RCC 7860 (cell line): Measurements from ENCODE around the gene UEVLD.

ENCODE experiments used
- DNase-seq: peaks from one replicate; pipeline ENCODE4 v3.0.0-alpha.2; 2015; ENCODE audit warnings: low spot score
- FAIRE-seq: peaks from 2 replicates; lab custom pipeline; 2012; peaks lifted over from hg19 to GRCh38; lab: Jason Lieb, UNC

The UEVLD gene

GRCh38 chr11:18502352-18502751 lies 86.2 kb downstream of the UEVLD start:
- DNase-seq (no peak), FAIRE-seq (no peak)

DNA sequence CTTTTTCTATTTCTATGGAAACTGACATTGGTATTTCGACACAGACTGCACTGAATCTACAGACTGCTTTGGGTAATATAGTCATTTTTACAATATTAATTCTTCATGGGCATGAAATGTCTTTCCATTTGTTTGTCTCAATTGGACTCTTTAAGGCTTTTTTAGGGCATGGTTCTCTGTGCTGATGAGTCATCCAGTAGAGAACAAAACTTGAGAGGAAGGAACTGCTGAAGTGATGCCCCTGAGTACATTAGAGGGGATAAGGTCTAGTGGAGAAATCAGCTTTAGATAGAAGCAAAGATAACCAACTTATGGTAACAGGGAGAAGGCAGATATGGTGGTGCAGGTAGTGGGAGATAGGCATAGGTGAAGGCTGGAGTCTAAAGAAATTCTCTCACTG lies 86.9 kb downstream of the UEVLD start:
- no peak for DNase-seq
- FAIRE-seq = no peak

DNA sequence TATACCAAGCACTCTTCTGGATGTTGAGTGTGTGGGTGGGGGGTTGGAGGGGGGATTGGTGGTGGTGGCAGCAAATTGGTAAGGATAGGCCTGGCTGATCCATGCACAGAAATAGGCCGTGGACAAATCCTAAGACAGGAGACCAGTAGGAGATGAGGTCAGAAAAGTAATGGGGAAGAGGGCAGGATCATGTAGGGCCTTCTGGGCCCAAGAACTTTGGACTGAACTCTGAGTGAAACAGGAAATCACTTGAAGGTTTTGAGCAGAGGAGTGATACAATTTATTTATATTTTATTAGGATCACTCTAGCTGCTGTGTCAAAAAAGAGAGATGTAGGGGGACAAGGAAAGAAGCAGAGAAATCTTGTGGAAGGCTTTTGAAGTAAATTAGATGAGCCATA lies 90.5 kb downstream of the UEVLD start:
- DNase-seq (no peak), FAIRE-seq (no peak)

- DNase-seq = no peak
- FAIRE-seq = no peak
Measured at GRCh38 chr11:18495703-18496102, 92.8 kb downstream of the UEVLD start.

DNA sequence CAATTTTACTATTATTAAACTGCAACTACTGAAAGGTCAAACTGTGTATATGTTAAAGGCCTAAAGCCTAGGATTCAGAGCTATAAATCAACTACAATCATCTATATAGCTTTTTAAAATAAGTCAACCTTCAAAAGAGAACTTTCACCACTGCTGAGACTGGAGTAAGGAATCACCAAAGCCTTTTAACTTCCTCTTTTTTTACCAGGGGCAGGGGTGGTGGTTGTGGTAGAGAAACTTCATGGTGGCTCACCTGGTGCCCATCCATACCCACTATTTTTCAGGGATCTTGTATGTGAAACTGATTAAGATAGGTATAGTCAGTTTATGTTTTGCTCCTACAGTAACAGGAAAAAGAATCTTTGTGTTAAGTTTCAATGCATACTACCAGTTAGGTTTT lies 93.3 kb downstream of the UEVLD start:
- DNase-seq (no peak), FAIRE-seq (no peak)

- DNase-seq (no peak), FAIRE-seq (no peak)
Measured at GRCh38 chr11:18493310-18493709, 95.2 kb downstream of the UEVLD start.

GRCh38 chr11:18492888-18493287 lies 95.6 kb downstream of the UEVLD start:
- FAIRE-seq (no peak), DNase-seq (no peak)

DNA sequence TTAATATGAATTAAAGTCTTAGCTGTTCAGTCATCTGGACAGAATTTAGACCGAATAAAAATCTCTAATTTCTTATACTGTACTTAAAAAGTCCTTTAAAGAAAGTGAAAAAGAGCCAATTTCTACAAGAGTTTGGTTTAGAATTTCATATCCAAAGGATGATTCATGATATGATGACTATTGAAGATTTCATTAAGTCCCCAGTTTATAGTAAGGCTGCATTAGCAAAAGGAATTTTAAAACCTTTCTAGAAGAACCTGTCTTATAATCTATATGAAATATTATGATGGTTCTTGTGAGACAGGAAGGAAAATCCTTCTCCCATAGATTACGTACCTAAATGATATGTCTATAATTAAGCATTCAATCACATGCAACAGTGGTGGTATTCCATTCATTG lies 96.6 kb downstream of the UEVLD start:
- DNase-seq = no peak
- FAIRE-seq = no peak

- no peak for DNase-seq
- FAIRE-seq = no peak
Measured at GRCh38 chr11:18490736-18491485, 97.6 kb downstream of the UEVLD start.

- FAIRE-seq (no peak), DNase-seq (no peak)
Measured at GRCh38 chr11:18490319-18490718, 98.2 kb downstream of the UEVLD start.

GRCh38 chr11:18485913-18486528 lies 102.5 kb downstream of the UEVLD start:
- DNase-seq = no peak
- no peak for FAIRE-seq
